SU-DHL-6 (cell line): ENCODE results near the gene COBL.

Experiments used
- H2AFZ ChIP-seq: fragments of 200-600 bp; sonication (generic); 2 replicates; pipeline ENCODE4 v1.6.1; 2014; ENCODE audit warnings: low read depth, mild to moderate bottlenecking, moderate library complexity, mixed read lengths, antibody characterized with exemption, low read length; ENCODE audit not compliant: severe bottlenecking
- H3F3A ChIP-seq: fragments of 200-600 bp; shearing (Covaris generic); 2 replicates; pipeline ENCODE4 v1.6.0; 2016; ENCODE audit warnings: antibody characterized with exemption, mild to moderate bottlenecking; ENCODE audit not compliant: insufficient read depth
- H3K27ac ChIP-seq: fragments of 200-600 bp; sonication (generic); 2 replicates; pipeline ENCODE4 v1.5.1; 2016; ENCODE audit warnings: low read depth, mild to moderate bottlenecking, low read length, moderate library complexity, mixed read lengths
- H3K27me3 ChIP-seq: fragments of 200-600 bp; sonication (generic), shearing (Covaris generic); 2 replicates; pipeline ENCODE4 v1.6.0; 2014; ENCODE audit warnings: mild to moderate bottlenecking, low read length
- H3K36me3 ChIP-seq: fragments of 200-600 bp; sonication (generic); 2 replicates; pipeline ENCODE4 v1.6.1; 2014; ENCODE audit warnings: mild to moderate bottlenecking, low read length, mixed read lengths
- H3K4me2 ChIP-seq: fragments of 300-600, 200-600 bp; shearing (Covaris generic), sonication (generic); 2 replicates; pipeline ENCODE4 v1.6.0; 2014; ENCODE audit warnings: low read length, low read depth, mild to moderate bottlenecking; ENCODE audit not compliant: poor library complexity, severe bottlenecking
- H3K4me3 ChIP-seq: fragments of 200-600 bp; sonication (generic); 2 replicates; pipeline ENCODE4 v1.5.1; 2014; ENCODE audit warnings: antibody characterized with exemption, low read length, mild to moderate bottlenecking, mixed read lengths; ENCODE audit not compliant: insufficient read depth, poor library complexity, severe bottlenecking
- H3K79me2 ChIP-seq: fragments of 200-600 bp; sonication (generic); 2 replicates; pipeline ENCODE4 v1.6.1; 2014; ENCODE audit warnings: mild to moderate bottlenecking, low read length, moderate library complexity; ENCODE audit not compliant: insufficient read depth
- H3K9ac ChIP-seq: fragments of 200-600 bp; sonication (generic); 2 replicates; pipeline ENCODE4 v1.7.0; 2014; ENCODE audit warnings: mild to moderate bottlenecking, low read length
- H3K9me2 ChIP-seq: fragments of 200-600 bp; sonication (generic); replicated peaks from 2 replicates; pipeline ENCODE4 v1.6.1; 2014; ENCODE audit warnings: low read length; ENCODE audit not compliant: insufficient read depth
- H3K9me3 ChIP-seq: fragments of 200-600 bp; sonication (generic); 2 replicates; pipeline ENCODE4 v1.6.1; 2014; ENCODE audit warnings: low read length, mixed read lengths; ENCODE audit not compliant: insufficient read depth
- H4K20me1 ChIP-seq: fragments of 200-600 bp; sonication (generic); 2 replicates; pipeline ENCODE4 v1.6.1; 2014; ENCODE audit warnings: low read depth, mild to moderate bottlenecking, antibody characterized with exemption, low read length, moderate library complexity, mixed read lengths
- EZH2phosphoT487 ChIP-seq: fragments of 200-600 bp; sonication (generic), shearing (Covaris generic); conservative IDR thresholded peaks from 2 replicates; pipeline ENCODE4 v1.6.1; 2018; ENCODE audit warnings: mild to moderate bottlenecking, antibody characterized with exemption, low read length, moderate library complexity, mixed read lengths
- TF ChIP-seq, protein P1 (sequence below): fragments of 200-600 bp; sonication (generic); IDR thresholded peaks from one replicate; pipeline ENCODE4 v1.5.1; 2017; ENCODE audit warnings: antibody characterized with exemption, mild to moderate bottlenecking, low read length, moderate library complexity; ENCODE audit not compliant: insufficient read depth, poor library complexity, severe bottlenecking

The COBL gene

DNA sequence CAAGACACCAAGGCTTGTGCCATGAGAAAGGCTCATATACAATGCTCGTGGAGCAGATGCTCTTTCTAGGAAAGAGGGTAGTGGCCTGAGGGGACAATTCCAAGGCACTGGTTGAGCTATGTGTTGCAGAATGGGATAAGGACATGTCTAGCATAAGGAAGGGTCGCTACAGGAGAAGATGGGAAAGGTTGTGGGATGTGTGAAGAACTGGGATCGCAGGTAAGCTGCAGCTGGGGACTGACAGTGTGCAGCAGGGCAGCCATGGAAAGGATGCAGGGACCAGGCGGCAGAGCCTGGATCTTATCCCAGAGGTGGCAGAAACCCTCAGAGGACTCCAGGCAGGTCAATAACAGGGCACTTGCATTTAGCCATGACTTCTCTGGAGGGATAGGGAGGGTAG, 56.1 kb downstream of the COBL start:
- no peaks in the 10 kb centered on the region for H4K20me1 ChIP-seq
- TF ChIP-seq, protein P1, sequence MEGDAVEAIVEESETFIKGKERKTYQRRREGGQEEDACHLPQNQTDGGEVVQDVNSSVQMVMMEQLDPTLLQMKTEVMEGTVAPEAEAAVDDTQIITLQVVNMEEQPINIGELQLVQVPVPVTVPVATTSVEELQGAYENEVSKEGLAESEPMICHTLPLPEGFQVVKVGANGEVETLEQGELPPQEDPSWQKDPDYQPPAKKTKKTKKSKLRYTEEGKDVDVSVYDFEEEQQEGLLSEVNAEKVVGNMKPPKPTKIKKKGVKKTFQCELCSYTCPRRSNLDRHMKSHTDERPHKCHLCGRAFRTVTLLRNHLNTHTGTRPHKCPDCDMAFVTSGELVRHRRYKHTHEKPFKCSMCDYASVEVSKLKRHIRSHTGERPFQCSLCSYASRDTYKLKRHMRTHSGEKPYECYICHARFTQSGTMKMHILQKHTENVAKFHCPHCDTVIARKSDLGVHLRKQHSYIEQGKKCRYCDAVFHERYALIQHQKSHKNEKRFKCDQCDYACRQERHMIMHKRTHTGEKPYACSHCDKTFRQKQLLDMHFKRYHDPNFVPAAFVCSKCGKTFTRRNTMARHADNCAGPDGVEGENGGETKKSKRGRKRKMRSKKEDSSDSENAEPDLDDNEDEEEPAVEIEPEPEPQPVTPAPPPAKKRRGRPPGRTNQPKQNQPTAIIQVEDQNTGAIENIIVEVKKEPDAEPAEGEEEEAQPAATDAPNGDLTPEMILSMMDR, result no peak
- no peak for TF ChIP-seq EZH2phosphoT487
- no peak overlapping the region for H3K9ac ChIP-seq
- no peaks in the 10 kb centered on the region for H3K9me3 ChIP-seq
- no peaks in the 10 kb centered on the region for H3K79me2 ChIP-seq
- no peaks in the 10 kb centered on the region for H3K36me3 ChIP-seq
- H3K27me3 ChIP-seq, result no peaks in the 10 kb centered on the region
- no peaks in the 10 kb centered on the region for H3F3A ChIP-seq
- no peak overlapping the region for H3K4me3 ChIP-seq
- no peak overlapping the region for H3K4me2 ChIP-seq
- H2AFZ ChIP-seq, result no peak overlapping the region
- H3K9me2 ChIP-seq, result no peaks in the 10 kb centered on the region
- no peak overlapping the region for H3K27ac ChIP-seq

DNA sequence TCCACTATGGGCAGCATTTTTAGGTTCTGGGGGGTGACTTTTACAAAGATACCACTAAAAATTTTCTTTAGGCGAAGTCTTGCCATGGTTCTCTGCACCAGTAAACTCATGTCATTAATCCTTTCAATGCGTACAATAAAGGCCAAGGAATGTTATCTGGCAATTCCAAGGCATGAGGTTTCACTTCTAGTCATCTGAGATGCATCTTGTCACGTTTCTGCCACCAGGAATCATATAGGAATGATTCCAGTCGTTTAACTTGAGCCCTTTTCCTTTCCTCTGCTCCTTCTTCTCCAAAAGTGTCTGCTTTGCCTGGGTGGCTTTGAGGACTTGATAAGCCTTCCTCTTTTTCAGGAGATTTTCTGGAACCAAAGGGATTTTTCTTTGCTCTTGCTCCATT, 56.8 kb downstream of the COBL start:
- Histone ChIP-seq H3K4me3 (no peak overlapping the region), H3K9me3 (no peaks in the 10 kb centered on the region), H3K9me2 (no peaks in the 10 kb centered on the region), H3K79me2 (no peaks in the 10 kb centered on the region), H3F3A (no peaks in the 10 kb centered on the region), H3K36me3 (no peaks in the 10 kb centered on the region), H3K4me2 (no peak overlapping the region), H2AFZ (no peak overlapping the region), H3K9ac (no peak overlapping the region), H3K27me3 (no peaks in the 10 kb centered on the region), H4K20me1 (no peaks in the 10 kb centered on the region), H3K27ac (no peak overlapping the region)
- TF ChIP-seq, protein P1, result no peak
- TF ChIP-seq EZH2phosphoT487, result no peak

DNA sequence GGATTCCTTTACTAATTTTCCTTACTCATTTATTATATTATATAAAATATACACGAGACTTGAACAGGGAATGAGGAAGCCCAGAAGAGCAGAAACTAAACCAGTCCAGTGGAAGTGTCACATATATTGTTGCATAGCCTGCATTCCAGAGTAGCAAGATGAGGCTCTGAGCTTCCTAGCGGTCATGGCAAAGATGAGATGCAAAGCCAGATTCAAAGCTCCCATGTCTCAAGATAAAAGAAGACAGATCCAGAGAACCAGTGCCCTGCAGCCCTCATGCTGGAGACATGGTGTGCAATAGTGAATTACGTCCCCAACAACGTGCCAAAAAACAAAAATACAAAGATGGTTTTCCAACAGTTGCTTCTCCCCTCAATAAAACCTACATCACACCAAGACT, 59.7 kb downstream of the COBL start:
- no peaks in the 10 kb centered on the region for H3K9me2 ChIP-seq
- no peaks in the 10 kb centered on the region for H3K27me3 ChIP-seq
- H3K27ac ChIP-seq, result no peak overlapping the region
- no peak overlapping the region for H3K9ac ChIP-seq
- no peaks in the 10 kb centered on the region for H3K9me3 ChIP-seq
- no peak overlapping the region for H3K4me3 ChIP-seq
- TF ChIP-seq, protein P1, result no peak
- TF ChIP-seq EZH2phosphoT487, result no peak
- H3K79me2 ChIP-seq, result no peaks in the 10 kb centered on the region
- no peak overlapping the region for H3K4me2 ChIP-seq
- H3K36me3 ChIP-seq, result no peaks in the 10 kb centered on the region
- H2AFZ ChIP-seq, result no peak overlapping the region
- no peaks in the 10 kb centered on the region for H4K20me1 ChIP-seq
- no peaks in the 10 kb centered on the region for H3F3A ChIP-seq
